HepG2 (cell line): Measurements from ENCODE around the gene UPK1B. TPM values are rescaled to one million over a fixed set of nuclear protein-coding genes. Genes with fewer than 3 reads are reported as not detected.

Experiments
- CEBPB ChIP-seq: IDR thresholded peaks from 2 replicates; pipeline ENCODE4 v1.6.1; 2011; ENCODE audit warnings: low read depth, low read length, improper control_type of control experiment, borderline replicate concordance
- CHD2 ChIP-seq: IDR thresholded peaks from 2 replicates; pipeline ENCODE4 v1.6.1; 2011; ENCODE audit warnings: low read depth, low read length, improper control_type of control experiment
- ELF1 ChIP-seq: sonication (generic); formaldehyde crosslinking; IDR thresholded peaks from 2 replicates; pipeline ENCODE4 v1.4.0; 2020; ENCODE audit warnings: missing genetic modification reagents
- HDAC2 ChIP-seq: sonication (generic); formaldehyde crosslinking; IDR thresholded peaks from 2 replicates; pipeline ENCODE4 v1.4.0; 2020; ENCODE audit warnings: missing genetic modification reagents
- HNF4G ChIP-seq, 2 experiments: sonication (generic) in 1 of 2; formaldehyde crosslinking in 1 of 2; IDR thresholded peaks; 2 replicates each; pipeline versions ENCODE4 v1.4.0 to v1.6.1; 2011 to 2020; ENCODE audit warnings: borderline replicate concordance in 2 of 2, low read depth in 2 of 2, mild to moderate bottlenecking in 2 of 2, low read length in 1 of 2, missing genetic modification reagents in 1 of 2, moderate library complexity in 1 of 2
- NR3C1 ChIP-seq: sonication (generic); formaldehyde crosslinking; IDR thresholded peaks from 2 replicates; pipeline ENCODE4 v1.4.0; 2020; ENCODE audit warnings: missing genetic modification reagents
- RBFOX2 ChIP-seq: fragments of 200-400 bp; formaldehyde crosslinking; IDR thresholded peaks from 2 replicates; pipeline ENCODE4 v1.6.1; 2017; ENCODE audit warnings: low read depth, mild to moderate bottlenecking, low read length
- SSRP1 ChIP-seq: IDR thresholded peaks from 2 replicates; pipeline ENCODE4 v1.6.1; 2016; ENCODE audit warnings: control low read depth
- ZBTB1 ChIP-seq: sonication (generic); formaldehyde crosslinking; IDR thresholded peaks from 2 replicates; pipeline ENCODE4 v1.4.0; 2020; ENCODE audit warnings: missing genetic modification reagents, borderline replicate concordance
- ZNF234 ChIP-seq: sonication (generic); formaldehyde crosslinking; conservative IDR thresholded peaks from 2 replicates; pipeline ENCODE4 v1.5.1; 2020; ENCODE audit warnings: mild to moderate bottlenecking, missing genetic modification reagents
- ZNF572 ChIP-seq: sonication (generic); formaldehyde crosslinking; IDR thresholded peaks from 2 replicates; pipeline ENCODE4 v1.5.1; 2020; ENCODE audit warnings: mild to moderate bottlenecking, missing genetic modification reagents
- ZNF776 ChIP-seq: sonication (generic); formaldehyde crosslinking; IDR thresholded peaks from 2 replicates; pipeline ENCODE4 v1.4.0; 2020; ENCODE audit warnings: mild to moderate bottlenecking, missing genetic modification reagents
- ZSCAN20 ChIP-seq: sonication (generic); formaldehyde crosslinking; IDR thresholded peaks from 2 replicates; pipeline ENCODE4 v1.4.0; 2020; ENCODE audit warnings: missing genetic modification reagents, mild to moderate bottlenecking, borderline replicate concordance
- polyA plus RNA-seq, 8 experiments: library from polyadenylated mRNA; depleted of rRNA in 3 of 8; stranded (reverse) in 7 of 8; unstranded in 1 of 8; fragments of >200 nt; fragmentation: Illumina TruSeq in 4 of 8; extraction: Trizol in 4 of 8; gene quantifications; 2 replicates each; pipeline versions ENCODE4 v1.2.1 to v1.2.3, GENCODE V29; 2011 to 2016; ENCODE audit warnings: low read depth in 4 of 8, missing spikeins in 1 of 8, mixed read lengths in 1 of 8; ENCODE audit not compliant: insufficient read depth in 1 of 8
- total RNA-seq, 5 experiments: library from RNA; depleted of rRNA; stranded (reverse); fragments of >200 nt; fragmentation: Illumina TruSeq; extraction: Trizol; gene quantifications; 2 replicates each; pipeline ENCODE4 v1.2.3, GENCODE V29; 2016; ENCODE audit warnings: low read depth in 1 of 5
- TF ChIP-seq, protein P1 (sequence below): sonication (generic); formaldehyde crosslinking; IDR thresholded peaks from 2 replicates; pipeline ENCODE4 v1.4.0; 2020; ENCODE audit warnings: mild to moderate bottlenecking, missing genetic modification reagents
- TF ChIP-seq, protein P2 (sequence below): sonication (generic); formaldehyde crosslinking; IDR thresholded peaks from 2 replicates; pipeline ENCODE4 v1.5.0; 2020; ENCODE audit warnings: mild to moderate bottlenecking, missing genetic modification reagents
- TF ChIP-seq, protein P3 (sequence below): IDR thresholded peaks from 2 replicates; pipeline ENCODE4 v1.6.1; 2016; ENCODE audit warnings: missing genetic modification reagents, missing compliant biosample characterization
- TF ChIP-seq, protein P4 (sequence below): sonication (generic); formaldehyde crosslinking; IDR thresholded peaks from 2 replicates; pipeline ENCODE4 v1.8.0; 2022; ENCODE audit warnings: low read depth, missing genetic modification reagents
- TF ChIP-seq, protein P5 (sequence below), 2 experiments: IDR thresholded peaks; 2 replicates each; pipeline ENCODE4 v1.6.1; 2011 to 2012; ENCODE audit warnings: low read length in 2 of 2, borderline replicate concordance in 1 of 2, low read depth in 1 of 2, mild to moderate bottlenecking in 1 of 2, moderate library complexity in 1 of 2

Gene UPK1B
- total and polyA plus RNA-seq, 2 of the 13 experiments (the other 11 are each of a cell fraction or from before 2014, with no cell fraction given), result not detected

DNA sequence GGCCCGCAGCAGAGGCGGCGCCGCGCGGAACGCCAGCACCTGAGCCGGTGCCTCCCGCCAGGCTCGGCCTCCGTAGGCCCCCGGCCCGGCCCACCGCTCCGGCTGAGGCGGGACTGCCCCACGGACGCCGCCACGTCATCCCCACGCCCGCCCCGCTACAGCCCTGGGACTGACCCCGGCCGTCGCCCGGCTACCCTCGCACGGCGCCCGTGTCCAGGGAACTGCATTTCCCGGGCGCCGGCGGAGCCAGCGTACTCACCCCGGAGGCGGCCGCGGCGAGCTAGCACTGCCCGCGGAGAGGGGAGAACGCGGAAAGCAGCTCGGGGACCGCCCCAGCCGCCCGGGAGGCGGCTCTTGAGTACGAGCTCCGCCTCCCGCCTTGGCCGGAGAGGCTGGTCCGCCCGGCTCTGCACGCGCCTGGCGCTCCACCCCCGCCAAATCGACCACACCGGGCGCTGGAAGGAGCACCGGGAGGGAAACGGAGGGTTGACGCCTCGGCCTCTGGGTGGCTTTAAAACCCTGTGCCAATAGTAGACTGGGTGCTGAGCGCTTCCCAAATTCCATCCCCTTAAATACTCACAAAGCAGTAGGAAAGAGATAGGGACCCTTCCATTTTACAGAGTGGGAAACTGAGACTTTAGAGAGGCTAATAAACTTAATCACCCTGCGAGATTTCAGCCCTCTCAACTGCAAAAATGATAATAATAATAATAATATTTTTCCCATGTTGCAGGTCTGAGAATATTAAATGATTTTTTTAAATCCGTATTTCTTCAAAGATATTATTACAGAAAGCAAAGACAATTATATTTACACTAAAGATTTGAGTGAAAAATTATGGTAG, 67.4 kb downstream of the UPK1B start, which contains the start of gene B4GALT4 (continued):
- TF ChIP-seq, protein P1, sequence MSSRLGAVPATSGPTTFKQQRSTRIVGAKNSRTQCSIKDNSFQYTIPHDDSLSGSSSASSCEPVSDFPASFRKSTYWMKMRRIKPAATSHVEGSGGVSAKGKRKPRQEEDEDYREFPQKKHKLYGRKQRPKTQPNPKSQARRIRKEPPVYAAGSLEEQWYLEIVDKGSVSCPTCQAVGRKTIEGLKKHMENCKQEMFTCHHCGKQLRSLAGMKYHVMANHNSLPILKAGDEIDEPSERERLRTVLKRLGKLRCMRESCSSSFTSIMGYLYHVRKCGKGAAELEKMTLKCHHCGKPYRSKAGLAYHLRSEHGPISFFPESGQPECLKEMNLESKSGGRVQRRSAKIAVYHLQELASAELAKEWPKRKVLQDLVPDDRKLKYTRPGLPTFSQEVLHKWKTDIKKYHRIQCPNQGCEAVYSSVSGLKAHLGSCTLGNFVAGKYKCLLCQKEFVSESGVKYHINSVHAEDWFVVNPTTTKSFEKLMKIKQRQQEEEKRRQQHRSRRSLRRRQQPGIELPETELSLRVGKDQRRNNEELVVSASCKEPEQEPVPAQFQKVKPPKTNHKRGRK (CRISPR knock-in tag), result no peak
- TF ChIP-seq ZNF776 (CRISPR knock-in tag) (no peak; the same call in 1 of the 2 replicates), CHD2 (no peak), ZNF572 (CRISPR knock-in tag) (no peak), ZNF234 (CRISPR knock-in tag) (0 out of 2 replicates have a peak, but pooled peaks have one; percentile 64), ZSCAN20 (peak; percentile 81; the same call in 1 of the 2 replicates), ZBTB1 (CRISPR knock-in tag) (no peak), NR3C1 (CRISPR knock-in tag) (no peak), ELF1 (CRISPR knock-in tag) (no peak), SSRP1 (CRISPR knock-in tag) (no peak), RBFOX2 (peak; percentile 96), HDAC2 (CRISPR knock-in tag) (no peak), HNF4G (IDR thresholded peaks at IDR 0.05; ENCODE audit: borderline replicate concordance, low read depth, low read length) (no peak), HNF4G (CRISPR knock-in tag; IDR thresholded peaks at IDR 0.05; ENCODE audit: borderline replicate concordance, low read depth) (peak; percentile 42; the same call in 1 of the 2 replicates), CEBPB (no peak)
- TF ChIP-seq, protein P2, sequence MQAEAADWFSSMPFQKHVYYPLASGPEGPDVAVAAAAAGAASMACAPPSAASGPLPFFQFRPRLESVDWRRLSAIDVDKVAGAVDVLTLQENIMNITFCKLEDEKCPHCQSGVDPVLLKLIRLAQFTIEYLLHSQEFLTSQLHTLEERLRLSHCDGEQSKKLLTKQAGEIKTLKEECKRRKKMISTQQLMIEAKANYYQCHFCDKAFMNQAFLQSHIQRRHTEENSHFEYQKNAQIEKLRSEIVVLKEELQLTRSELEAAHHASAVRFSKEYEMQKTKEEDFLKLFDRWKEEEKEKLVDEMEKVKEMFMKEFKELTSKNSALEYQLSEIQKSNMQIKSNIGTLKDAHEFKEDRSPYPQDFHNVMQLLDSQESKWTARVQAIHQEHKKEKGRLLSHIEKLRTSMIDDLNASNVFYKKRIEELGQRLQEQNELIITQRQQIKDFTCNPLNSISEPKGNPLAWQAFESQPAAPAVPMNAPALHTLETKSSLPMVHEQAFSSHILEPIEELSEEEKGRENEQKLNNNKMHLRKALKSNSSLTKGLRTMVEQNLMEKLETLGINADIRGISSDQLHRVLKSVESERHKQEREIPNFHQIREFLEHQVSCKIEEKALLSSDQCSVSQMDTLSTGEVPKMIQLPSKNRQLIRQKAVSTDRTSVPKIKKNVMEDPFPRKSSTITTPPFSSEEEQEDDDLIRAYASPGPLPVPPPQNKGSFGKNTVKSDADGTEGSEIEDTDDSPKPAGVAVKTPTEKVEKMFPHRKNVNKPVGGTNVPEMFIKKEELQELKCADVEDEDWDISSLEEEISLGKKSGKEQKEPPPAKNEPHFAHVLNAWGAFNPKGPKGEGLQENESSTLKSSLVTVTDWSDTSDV (CRISPR knock-in tag), result 0 out of 2 replicates have a peak, but pooled peaks have one; percentile 81
- TF ChIP-seq, protein P3, sequence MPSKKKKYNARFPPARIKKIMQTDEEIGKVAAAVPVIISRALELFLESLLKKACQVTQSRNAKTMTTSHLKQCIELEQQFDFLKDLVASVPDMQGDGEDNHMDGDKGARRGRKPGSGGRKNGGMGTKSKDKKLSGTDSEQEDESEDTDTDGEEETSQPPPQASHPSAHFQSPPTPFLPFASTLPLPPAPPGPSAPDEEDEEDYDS (CRISPR knock-in tag), result peak; percentile 59
- TF ChIP-seq, protein P4, sequence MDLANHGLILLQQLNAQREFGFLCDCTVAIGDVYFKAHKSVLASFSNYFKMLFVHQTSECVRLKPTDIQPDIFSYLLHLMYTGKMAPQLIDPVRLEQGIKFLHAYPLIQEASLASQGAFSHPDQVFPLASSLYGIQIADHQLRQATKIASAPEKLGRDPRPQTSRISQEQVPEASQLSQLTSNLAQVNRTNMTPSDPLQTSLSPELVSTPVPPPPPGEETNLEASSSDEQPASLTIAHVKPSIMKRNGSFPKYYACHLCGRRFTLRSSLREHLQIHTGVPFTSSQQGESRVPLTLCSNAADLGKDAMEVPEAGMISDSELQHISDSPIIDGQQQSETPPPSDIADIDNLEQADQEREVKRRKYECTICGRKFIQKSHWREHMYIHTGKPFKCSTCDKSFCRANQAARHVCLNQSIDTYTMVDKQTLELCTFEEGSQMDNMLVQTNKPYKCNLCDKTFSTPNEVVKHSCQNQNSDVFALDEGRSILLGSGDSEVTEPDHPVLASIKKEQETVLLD, result peak; percentile 79; the same call in 1 of the 2 replicates
- TF ChIP-seq, protein P5, sequence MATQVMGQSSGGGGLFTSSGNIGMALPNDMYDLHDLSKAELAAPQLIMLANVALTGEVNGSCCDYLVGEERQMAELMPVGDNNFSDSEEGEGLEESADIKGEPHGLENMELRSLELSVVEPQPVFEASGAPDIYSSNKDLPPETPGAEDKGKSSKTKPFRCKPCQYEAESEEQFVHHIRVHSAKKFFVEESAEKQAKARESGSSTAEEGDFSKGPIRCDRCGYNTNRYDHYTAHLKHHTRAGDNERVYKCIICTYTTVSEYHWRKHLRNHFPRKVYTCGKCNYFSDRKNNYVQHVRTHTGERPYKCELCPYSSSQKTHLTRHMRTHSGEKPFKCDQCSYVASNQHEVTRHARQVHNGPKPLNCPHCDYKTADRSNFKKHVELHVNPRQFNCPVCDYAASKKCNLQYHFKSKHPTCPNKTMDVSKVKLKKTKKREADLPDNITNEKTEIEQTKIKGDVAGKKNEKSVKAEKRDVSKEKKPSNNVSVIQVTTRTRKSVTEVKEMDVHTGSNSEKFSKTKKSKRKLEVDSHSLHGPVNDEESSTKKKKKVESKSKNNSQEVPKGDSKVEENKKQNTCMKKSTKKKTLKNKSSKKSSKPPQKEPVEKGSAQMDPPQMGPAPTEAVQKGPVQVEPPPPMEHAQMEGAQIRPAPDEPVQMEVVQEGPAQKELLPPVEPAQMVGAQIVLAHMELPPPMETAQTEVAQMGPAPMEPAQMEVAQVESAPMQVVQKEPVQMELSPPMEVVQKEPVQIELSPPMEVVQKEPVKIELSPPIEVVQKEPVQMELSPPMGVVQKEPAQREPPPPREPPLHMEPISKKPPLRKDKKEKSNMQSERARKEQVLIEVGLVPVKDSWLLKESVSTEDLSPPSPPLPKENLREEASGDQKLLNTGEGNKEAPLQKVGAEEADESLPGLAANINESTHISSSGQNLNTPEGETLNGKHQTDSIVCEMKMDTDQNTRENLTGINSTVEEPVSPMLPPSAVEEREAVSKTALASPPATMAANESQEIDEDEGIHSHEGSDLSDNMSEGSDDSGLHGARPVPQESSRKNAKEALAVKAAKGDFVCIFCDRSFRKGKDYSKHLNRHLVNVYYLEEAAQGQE (IDR thresholded peaks at IDR 0.05; ENCODE audit: borderline replicate concordance in 1 of 2, low read depth in 1 of 2, low read length in 2 of 2), result peak in 1 of 2 experiments; percentile 33; a peak in 1 of 4 replicates
